GM23338 (cell line): ENCODE measurements around the gene JKAMP.

Experiments used
- CTCF ChIP-seq, 2 experiments: fragments of 200-600 bp in 1 of 2; sonication (generic) in 1 of 2; conservative IDR thresholded peaks; 2 replicates each; pipeline versions ENCODE4 v1.5.1 to v1.6.1; 2016 to 2017; ENCODE audit warnings: antibody characterized with exemption in 2 of 2, low read depth in 2 of 2, mild to moderate bottlenecking in 2 of 2, moderate library complexity in 1 of 2
- EZH2 ChIP-seq: fragments of 200-600 bp; sonication (generic); IDR thresholded peaks from one replicate; pipeline ENCODE4 v1.8.0; 2017; ENCODE audit warnings: antibody characterized with exemption, mild to moderate bottlenecking, low read depth; ENCODE audit not compliant: unreplicated experiment
- EZH2phosphoT487 ChIP-seq: fragments of 200-600 bp; sonication (generic); IDR thresholded peaks from one replicate; pipeline ENCODE4 v1.8.1; 2018; ENCODE audit warnings: antibody characterized with exemption; ENCODE audit not compliant: unreplicated experiment

- TF ChIP-seq CTCF (conservative IDR thresholded peaks at IDR 0.05; ENCODE audit: low read depth in 2 of 2) (no peak), EZH2phosphoT487 (no peak), EZH2 (no peak)
Measured at GRCh38 chr14:59529189-59529588, 44.9 kb downstream of the JKAMP start.
